SK-N-SH (cell line): ENCODE results near the gene FTO. TPM values are rescaled to one million over a fixed set of nuclear protein-coding genes. Genes with fewer than 3 reads are reported as not detected.

Experiments
- CTCF ChIA-PET: fragments of 300-600, 350-600 bp; formaldehyde crosslinking; extraction: SDS; loops from one replicate; lab custom pipeline; 2021; lab: Yijun Ruan, JAX
- POLR2A ChIA-PET: fragments of 350-600 bp; sonication (Branson Sonifier 250); formaldehyde crosslinking; extraction: SDS; loops from one replicate; lab custom pipeline; 2020; ENCODE audit warnings: antibody characterized with exemption, inconsistent platforms; lab: Yijun Ruan, JAX
- DNase-seq: peaks from one replicate; pipeline ENCODE4 v3.0.0; 2012
- H2AFZ ChIP-seq: fragments of 200-600 bp; sonication (generic); 2 replicates; pipeline ENCODE4 v1.8.1; 2016; ENCODE audit warnings: antibody characterized with exemption, mild to moderate bottlenecking, low read depth
- H3F3A ChIP-seq: fragments of 200-600 bp; sonication (generic); replicated peaks from 2 replicates; pipeline ENCODE3; 2016; ENCODE audit warnings: antibody characterized with exemption, mild to moderate bottlenecking; ENCODE audit not compliant: insufficient read depth
- H3K27ac ChIP-seq, 2 experiments: fragments of 200-500 bp in 1 of 2; fragments of 200-600 bp in 1 of 2; sonication (Bioruptor generic) in 1 of 2; sonication (generic), shearing (Covaris generic) in 1 of 2; 2 replicates each; pipeline versions ENCODE4 v1.5.1 to v1.6.1; 2014 to 2016; ENCODE audit warnings: low read depth in 2 of 2, inconsistent platforms in 1 of 2, low read length in 1 of 2, mild to moderate bottlenecking in 1 of 2, mixed read lengths in 1 of 2
- H3K27me3 ChIP-seq: fragments of 200-600 bp; sonication (generic), shearing (Covaris generic); 2 replicates; pipeline ENCODE4 v1.6.1; 2016; ENCODE audit warnings: mixed run types; ENCODE audit not compliant: insufficient read depth
- H3K36me3 ChIP-seq, 2 experiments: fragments of 200-500 bp in 1 of 2; fragments of 200-600 bp in 1 of 2; sonication (Bioruptor generic) in 1 of 2; sonication (generic) in 1 of 2; replicated peaks in 1 of 2; 2 replicates each; pipeline versions ENCODE3 to v1.5.1; 2014 to 2016; ENCODE audit warnings: low read length in 1 of 2, mild to moderate bottlenecking in 1 of 2; ENCODE audit not compliant: insufficient read depth in 2 of 2, control insufficient read depth in 1 of 2
- H3K4me1 ChIP-seq, 2 experiments: fragments of 200-500 bp in 1 of 2; fragments of 200-600 bp in 1 of 2; sonication (Bioruptor generic) in 1 of 2; sonication (generic), shearing (Covaris generic) in 1 of 2; 2 replicates each; pipeline versions ENCODE4 v1.5.1 to v1.6.1; 2014 to 2016; ENCODE audit warnings: low read depth in 1 of 2, low read length in 1 of 2, mixed run types in 1 of 2; ENCODE audit not compliant: insufficient read depth in 2 of 2, control insufficient read depth in 1 of 2
- H3K4me2 ChIP-seq: fragments of 200-600 bp; sonication (generic), shearing (Covaris generic); 2 replicates; pipeline ENCODE4 v1.6.1; 2017; ENCODE audit warnings: mixed run types
- H3K4me3 ChIP-seq, 2 experiments: fragments of 200-500 bp in 1 of 2; fragments of 200-600 bp in 1 of 2; sonication (Bioruptor generic) in 1 of 2; sonication (generic), shearing (Covaris generic) in 1 of 2; 2 replicates each; pipeline versions ENCODE4 v1.5.1 to v1.8.1; 2014 to 2016; ENCODE audit warnings: low read depth in 2 of 2, inconsistent platforms in 1 of 2, low read length in 1 of 2, mild to moderate bottlenecking in 1 of 2, mixed read lengths in 1 of 2, moderate library complexity in 1 of 2
- H3K79me2 ChIP-seq: fragments of 200-600 bp; sonication (generic); 2 replicates; pipeline ENCODE4 v1.8.1; 2017; ENCODE audit warnings: mild to moderate bottlenecking; ENCODE audit not compliant: insufficient read depth
- H3K9ac ChIP-seq: fragments of 200-600 bp; sonication (generic); 2 replicates; pipeline ENCODE4 v1.6.1; 2017; ENCODE audit warnings: mixed run types
- H3K9me2 ChIP-seq: fragments of 200-600 bp; sonication (generic); 2 replicates; pipeline ENCODE4 v1.6.1; 2017; ENCODE audit warnings: mixed run types
- H3K9me3 ChIP-seq: fragments of 200-600 bp; sonication (generic); 2 replicates; pipeline ENCODE4 v1.6.1; 2017; ENCODE audit warnings: mixed run types, mild to moderate bottlenecking, moderate library complexity
- H4K20me1 ChIP-seq: fragments of 200-600 bp; sonication (generic); 2 replicates; pipeline ENCODE4 v1.6.1; 2017; ENCODE audit warnings: mild to moderate bottlenecking, mixed run types; ENCODE audit not compliant: insufficient read depth
- FOSL2 ChIP-seq: IDR thresholded peaks from 2 replicates; pipeline ENCODE4 v1.4.0; 2012; ENCODE audit warnings: low read depth, mild to moderate bottlenecking, moderate library complexity, borderline replicate concordance
- FOXM1 ChIP-seq: IDR thresholded peaks from 2 replicates; pipeline ENCODE4 v1.4.0; 2012; ENCODE audit warnings: low read depth, mild to moderate bottlenecking
- MXI1 ChIP-seq: IDR thresholded peaks from 2 replicates; pipeline ENCODE4 v1.6.1; 2012; ENCODE audit warnings: mild to moderate bottlenecking, low read depth, low read length, improper control_type of control experiment
- POLR2AphosphoS5 ChIP-seq: IDR thresholded peaks from 2 replicates; pipeline ENCODE4 v1.6.1; 2012; ENCODE audit warnings: low read depth, low read length
- RCOR1 ChIP-seq: fragments of 150-350 bp; IDR thresholded peaks from 2 replicates; pipeline ENCODE4 v1.6.1; 2017; ENCODE audit warnings: antibody characterized with exemption, low read length
- REST ChIP-seq: IDR thresholded peaks from 2 replicates; pipeline ENCODE4 v1.6.1; 2012; ENCODE audit warnings: mild to moderate bottlenecking, low read depth, low read length, moderate library complexity
- RXRA ChIP-seq: IDR thresholded peaks from 2 replicates; pipeline ENCODE4 v1.4.0; 2012; ENCODE audit warnings: low read depth, mild to moderate bottlenecking, borderline replicate concordance
- TCF12 ChIP-seq: IDR thresholded peaks from 2 replicates; pipeline ENCODE4 v1.4.0; 2012
- USF2 ChIP-seq: fragments of 150-350 bp; IDR thresholded peaks from 2 replicates; pipeline ENCODE4 v1.6.1; 2017; ENCODE audit warnings: antibody characterized with exemption, low read length, low read depth, borderline replicate concordance
- WGBS: methylation state at CpG from one replicate; pipeline ENCODE4 v1.1.6; 2017; ENCODE audit warnings: low lambda C conversion rate; 5-methylcytosine and 5-hydroxymethylcytosine counted together
- polyA plus RNA-seq, 3 experiments: library from polyadenylated mRNA; depleted of rRNA; stranded (reverse); fragments of >200 nt; gene quantifications; 2 replicates each; pipeline ENCODE4 v1.2.3, GENCODE V29; 2012
- TF ChIP-seq, protein P1 (sequence below): IDR thresholded peaks from 2 replicates; pipeline ENCODE4 v1.4.0; 2012; ENCODE audit warnings: low read depth, borderline replicate concordance

The FTO gene
- polyA plus RNA-seq, 1 of the 3 experiments (the other 2 are of a cell fraction): 41.2 TPM

- Histone ChIP-seq H3K27ac (no peak overlapping the region), H3K9me2 (no peaks in the 10 kb centered on the region), H2AFZ (no peak overlapping the region), H3K4me1 (peaks cover 0 to 14% of the 10 kb centered on the region in 2 experiments; a peak in 1 of 4 replicates)
- no peak for TF ChIP-seq FOSL2
- no peak for TF ChIP-seq TCF12
- TF ChIP-seq REST: no peak
- no peak for TF ChIP-seq POLR2AphosphoS5
- TF ChIP-seq, protein P1, sequence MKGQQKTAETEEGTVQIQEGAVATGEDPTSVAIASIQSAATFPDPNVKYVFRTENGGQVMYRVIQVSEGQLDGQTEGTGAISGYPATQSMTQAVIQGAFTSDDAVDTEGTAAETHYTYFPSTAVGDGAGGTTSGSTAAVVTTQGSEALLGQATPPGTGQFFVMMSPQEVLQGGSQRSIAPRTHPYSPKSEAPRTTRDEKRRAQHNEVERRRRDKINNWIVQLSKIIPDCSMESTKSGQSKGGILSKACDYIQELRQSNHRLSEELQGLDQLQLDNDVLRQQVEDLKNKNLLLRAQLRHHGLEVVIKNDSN: no peak
- TF ChIP-seq RXRA: no peak
- TF ChIP-seq RCOR1: no peak
- TF ChIP-seq, all 33 proteins: peak for 0
- no peaks in the 10 kb centered on the region for H3K36me3 ChIP-seq
- no peak overlapping the region for H3K4me3 ChIP-seq
- CTCF ChIA-PET: no interaction called here
- no peaks in the 10 kb centered on the region for H3K27me3 ChIP-seq
- H3F3A ChIP-seq: peaks cover 23% of the 10 kb centered on the region
- peak; percentile 23 for DNase-seq
- POLR2A ChIA-PET: no interaction called here
- 62% methylated on average over 4 of the region's 4 CpGs for WGBS
- no peaks in the 10 kb centered on the region for H4K20me1 ChIP-seq
- H3K9me3 ChIP-seq: no peaks in the 10 kb centered on the region
- H3K79me2 ChIP-seq: no peaks in the 10 kb centered on the region
- H3K9ac ChIP-seq: no peak overlapping the region
- no peak overlapping the region for H3K4me2 ChIP-seq
These were observed 436.3 kb downstream of the FTO start for GRCh38 chr16:54140057-54140787.

GRCh38 chr16:54140788-54141136 is 436.8 kb downstream of the FTO start:
- CTCF ChIA-PET: no interaction called here
- H3K9me2 ChIP-seq: no peaks in the 10 kb centered on the region
- H4K20me1 ChIP-seq: no peaks in the 10 kb centered on the region
- H3K79me2 ChIP-seq: no peaks in the 10 kb centered on the region
- no peak for DNase-seq
- H3K27ac ChIP-seq: no peak overlapping the region
- H3K4me1 ChIP-seq: peaks cover 0 to 9% of the 10 kb centered on the region in 2 experiments; a peak in 1 of 4 replicates
- no peaks in the 10 kb centered on the region for H3K9me3 ChIP-seq
- no peak overlapping the region for H3K4me2 ChIP-seq
- H3K9ac ChIP-seq: no peak overlapping the region
- no peaks in the 10 kb centered on the region for H3K27me3 ChIP-seq
- H2AFZ ChIP-seq: no peak overlapping the region
- POLR2A ChIA-PET: no interaction called here
- peaks cover 21% of the 10 kb centered on the region for H3F3A ChIP-seq
- WGBS: 86% methylated on average over 4 of the region's 4 CpGs
- TF ChIP-seq FOXM1 (no peak), MXI1 (no peak), USF2 (no peak)
- no peak overlapping the region for H3K4me3 ChIP-seq
- H3K36me3 ChIP-seq: no peaks in the 10 kb centered on the region
